PC-3 (cell line): ENCODE data around the gene SNTG2.

Experiments
- EZH2 ChIP-seq: fragments of 300-600 bp; sonication (generic); IDR thresholded peaks from one replicate; pipeline ENCODE4 v1.6.1; 2017; ENCODE audit warnings: antibody characterized with exemption, mild to moderate bottlenecking, low read length; ENCODE audit not compliant: unreplicated experiment
- TF ChIP-seq, protein P1 (sequence below): fragments of 300-600 bp; sonication (generic); conservative IDR thresholded peaks from 2 replicates; pipeline ENCODE4 v1.5.1; 2017; ENCODE audit warnings: antibody characterized with exemption, low read depth, mild to moderate bottlenecking, low read length

- TF ChIP-seq, protein P1, sequence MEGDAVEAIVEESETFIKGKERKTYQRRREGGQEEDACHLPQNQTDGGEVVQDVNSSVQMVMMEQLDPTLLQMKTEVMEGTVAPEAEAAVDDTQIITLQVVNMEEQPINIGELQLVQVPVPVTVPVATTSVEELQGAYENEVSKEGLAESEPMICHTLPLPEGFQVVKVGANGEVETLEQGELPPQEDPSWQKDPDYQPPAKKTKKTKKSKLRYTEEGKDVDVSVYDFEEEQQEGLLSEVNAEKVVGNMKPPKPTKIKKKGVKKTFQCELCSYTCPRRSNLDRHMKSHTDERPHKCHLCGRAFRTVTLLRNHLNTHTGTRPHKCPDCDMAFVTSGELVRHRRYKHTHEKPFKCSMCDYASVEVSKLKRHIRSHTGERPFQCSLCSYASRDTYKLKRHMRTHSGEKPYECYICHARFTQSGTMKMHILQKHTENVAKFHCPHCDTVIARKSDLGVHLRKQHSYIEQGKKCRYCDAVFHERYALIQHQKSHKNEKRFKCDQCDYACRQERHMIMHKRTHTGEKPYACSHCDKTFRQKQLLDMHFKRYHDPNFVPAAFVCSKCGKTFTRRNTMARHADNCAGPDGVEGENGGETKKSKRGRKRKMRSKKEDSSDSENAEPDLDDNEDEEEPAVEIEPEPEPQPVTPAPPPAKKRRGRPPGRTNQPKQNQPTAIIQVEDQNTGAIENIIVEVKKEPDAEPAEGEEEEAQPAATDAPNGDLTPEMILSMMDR: no peak
- no peak for TF ChIP-seq EZH2
Observed at GRCh38 chr2:933734-934295, 16.8 kb upstream of the SNTG2 start.
